Jurkat, Clone E6-1 (cell line): ENCODE data around the gene TMEFF2.
"Not testable (repeated sequence)": the region's sequence is repeated elsewhere in the genome, so short reads cannot be mapped to it uniquely, and the experiment has no call there.

Experiments
- DNase-seq: peaks from one replicate; pipeline ENCODE4 v3.0.0-alpha.2; 2011; ENCODE audit warnings: low read depth, low spot score
- H3K4me3 ChIP-seq: 2 replicates; pipeline ENCODE4 v1.5.1; 2011; ENCODE audit warnings: mild to moderate bottlenecking, low read length, control low read depth, moderate library complexity

The TMEFF2 gene

DNA sequence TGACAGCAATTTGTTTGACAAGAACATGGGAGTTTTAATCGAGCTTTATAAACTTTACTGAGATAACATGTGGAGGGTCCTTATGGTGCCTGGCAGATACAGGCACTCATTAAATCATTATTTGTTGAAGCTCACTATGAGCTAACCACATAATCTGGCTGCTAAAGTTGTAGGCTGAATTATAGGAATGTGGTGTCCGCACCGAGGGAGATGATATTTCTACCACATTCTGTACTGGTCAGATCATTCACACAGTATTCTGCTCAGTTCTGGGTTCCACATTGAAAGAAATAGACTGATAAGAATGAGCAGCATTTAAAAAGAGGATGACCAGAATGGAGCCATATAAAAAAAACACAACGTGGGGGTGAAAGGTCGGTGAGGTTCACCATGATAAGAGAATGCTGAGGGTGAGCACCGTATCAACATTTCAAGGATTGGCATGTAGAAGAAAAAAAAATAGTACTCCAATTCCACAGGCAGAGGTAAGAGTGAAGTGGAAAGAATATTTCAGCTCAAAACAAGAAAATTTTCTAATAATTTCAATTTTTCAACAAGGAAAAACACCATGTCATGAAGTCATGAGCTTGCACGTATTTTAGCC is 54.4 kb downstream of the TMEFF2 start:
- no peak for DNase-seq
- H3K4me3 ChIP-seq = no peak overlapping the region

GRCh38 chr2:192139813-192140212 is 54.9 kb downstream of the TMEFF2 start:
- no peak overlapping the region for H3K4me3 ChIP-seq
- DNase-seq = no peak

DNA sequence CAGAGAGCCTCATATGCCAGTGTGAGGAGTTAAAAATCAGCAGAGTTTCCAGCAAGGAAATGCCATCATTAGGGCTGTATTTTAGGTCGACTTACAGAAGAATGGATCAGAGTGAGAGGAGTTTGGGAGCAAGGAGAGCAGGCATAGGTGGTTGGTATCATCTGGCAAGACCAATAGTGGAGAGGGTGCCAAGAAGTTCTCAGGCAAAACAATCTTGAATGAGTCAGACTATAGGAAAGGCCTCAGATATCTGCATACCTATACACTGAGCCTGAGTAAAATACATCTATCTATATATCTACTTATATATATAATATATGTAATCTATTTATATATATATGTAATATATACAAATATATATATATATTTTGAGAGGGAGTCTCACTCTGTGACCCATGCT is 57.3 kb downstream of the TMEFF2 start:
- no peak for DNase-seq
- H3K4me3 ChIP-seq = no peak overlapping the region

GRCh38 chr2:192132604-192133003 is 62.1 kb downstream of the TMEFF2 start:
- H3K4me3 ChIP-seq, DNase-seq: not testable (repeated sequence)

DNA sequence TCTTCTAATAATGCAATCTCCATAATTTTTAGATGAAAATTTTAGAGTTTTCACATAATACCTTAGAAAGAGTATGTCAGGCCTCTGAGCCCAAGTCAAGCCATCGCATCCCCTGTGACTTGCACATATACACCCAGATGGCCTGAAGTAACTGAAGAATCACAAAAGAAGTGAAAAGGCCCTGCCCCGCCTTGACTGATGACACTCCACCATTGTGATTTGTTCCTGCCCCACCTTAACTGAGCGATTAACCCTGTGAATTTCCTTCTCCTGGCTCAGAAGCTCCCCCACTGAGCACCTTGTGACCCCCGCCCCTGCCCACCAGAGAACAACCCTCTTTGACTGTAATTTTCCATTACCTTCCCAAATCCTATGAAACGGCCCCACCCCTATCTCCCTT is 64.4 kb downstream of the TMEFF2 start:
- DNase-seq, H3K4me3 ChIP-seq: not testable (repeated sequence)

- DNase-seq = no peak
- no peak overlapping the region for H3K4me3 ChIP-seq
Observed at GRCh38 chr2:192128655-192129054, 66.1 kb downstream of the TMEFF2 start.

GRCh38 chr2:192127434-192127833 is 67.3 kb downstream of the TMEFF2 start:
- no peak overlapping the region for H3K4me3 ChIP-seq
- no peak for DNase-seq

DNA sequence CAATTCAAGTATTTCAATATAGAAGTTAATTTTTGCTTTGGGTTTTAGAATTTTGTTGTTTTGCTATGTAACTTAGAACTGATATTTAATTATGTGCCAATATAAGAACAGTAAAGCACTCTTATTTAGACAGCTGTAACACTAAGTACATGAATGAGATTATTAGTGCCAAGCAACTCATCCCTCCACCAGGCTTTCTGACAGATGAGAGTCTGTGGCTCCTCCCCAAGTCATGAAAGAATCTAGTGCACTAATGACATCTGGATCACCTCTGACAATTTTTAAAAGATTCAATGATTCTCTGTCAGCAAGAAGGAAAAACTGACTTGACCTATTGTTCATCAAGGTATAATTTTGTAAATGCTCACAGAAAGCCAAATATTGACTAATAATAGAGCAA is 67.8 kb downstream of the TMEFF2 start:
- no peak for DNase-seq

GRCh38 chr2:192126426-192126825 is 68.3 kb downstream of the TMEFF2 start:
- no peak overlapping the region for H3K4me3 ChIP-seq
- DNase-seq = no peak

More for the DNA sequence above, 67.8 kb downstream of the TMEFF2 start:
- no peak overlapping the region for H3K4me3 ChIP-seq

GRCh38 chr2:192124571-192124970 is 70.2 kb downstream of the TMEFF2 start:
- no peak for DNase-seq
- H3K4me3 ChIP-seq = no peak overlapping the region

- no peak for DNase-seq
Observed at GRCh38 chr2:192123847-192124246, 70.9 kb downstream of the TMEFF2 start.

DNA sequence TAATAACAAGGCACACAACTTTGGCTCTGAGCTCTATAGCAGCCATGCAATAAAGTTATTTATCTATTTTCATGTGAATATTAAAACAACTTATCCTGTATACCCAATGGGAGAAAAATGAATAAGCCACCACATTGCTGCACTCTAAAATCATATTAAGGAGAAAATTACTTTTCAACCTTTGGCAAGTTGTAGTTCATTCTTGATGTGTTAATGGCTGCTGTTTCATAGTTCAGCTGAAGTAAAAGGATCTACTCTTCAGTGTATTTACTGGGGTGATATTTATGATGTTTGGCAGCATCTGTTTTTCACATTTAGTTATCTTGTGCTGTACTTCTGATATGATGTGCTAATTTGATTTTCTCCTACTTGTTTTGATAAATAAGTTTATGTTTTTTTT is 71.8 kb downstream of the TMEFF2 start:
- DNase-seq = no peak
- no peak overlapping the region for H3K4me3 ChIP-seq

More at GRCh38 chr2:192123847-192124246, 70.9 kb downstream of the TMEFF2 start:
- H3K4me3 ChIP-seq = no peak overlapping the region

GRCh38 chr2:192122141-192122540 is 72.6 kb downstream of the TMEFF2 start:
- H3K4me3 ChIP-seq = no peak overlapping the region
- DNase-seq = no peak

DNA sequence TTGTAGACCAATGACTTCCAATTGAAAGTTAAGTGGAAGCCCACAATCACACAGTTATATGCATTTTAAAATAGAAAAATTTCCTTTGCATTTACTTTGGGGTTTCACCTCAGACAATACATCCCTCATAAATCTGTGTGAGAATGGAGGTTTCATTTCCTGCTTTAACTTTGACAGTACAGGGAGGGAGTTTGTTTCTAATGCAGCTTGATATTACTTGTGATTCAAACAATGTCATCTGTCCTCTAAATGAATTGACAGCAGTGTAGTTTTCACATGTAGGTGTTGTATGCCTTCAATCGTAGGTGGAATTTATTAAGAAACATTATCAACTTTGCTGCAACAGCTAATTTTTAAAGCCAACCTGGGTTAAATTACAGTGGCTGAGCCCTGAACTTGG is 75.2 kb downstream of the TMEFF2 start:
- DNase-seq = no peak
- H3K4me3 ChIP-seq = no peak overlapping the region

DNA sequence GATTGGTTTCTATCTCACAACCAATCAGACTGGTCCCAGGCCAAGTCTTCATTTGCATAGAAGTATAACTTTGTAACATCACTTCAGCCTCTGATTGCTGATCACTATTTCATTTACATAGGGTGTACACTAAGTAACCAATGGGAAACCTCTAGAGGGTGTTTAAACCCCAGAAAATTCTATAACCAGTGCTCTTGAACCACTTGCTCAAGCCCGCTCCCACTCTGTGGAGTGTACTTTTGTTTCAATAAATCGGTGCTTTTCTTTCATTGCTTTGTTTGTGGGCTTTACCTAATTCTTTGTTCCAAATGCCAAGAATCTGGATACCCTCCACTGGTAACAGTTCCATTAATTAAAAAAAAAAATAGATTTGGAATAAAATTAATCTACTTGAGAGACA is 77.0 kb downstream of the TMEFF2 start:
- H3K4me3 ChIP-seq = no peak overlapping the region
- DNase-seq = no peak

DNA sequence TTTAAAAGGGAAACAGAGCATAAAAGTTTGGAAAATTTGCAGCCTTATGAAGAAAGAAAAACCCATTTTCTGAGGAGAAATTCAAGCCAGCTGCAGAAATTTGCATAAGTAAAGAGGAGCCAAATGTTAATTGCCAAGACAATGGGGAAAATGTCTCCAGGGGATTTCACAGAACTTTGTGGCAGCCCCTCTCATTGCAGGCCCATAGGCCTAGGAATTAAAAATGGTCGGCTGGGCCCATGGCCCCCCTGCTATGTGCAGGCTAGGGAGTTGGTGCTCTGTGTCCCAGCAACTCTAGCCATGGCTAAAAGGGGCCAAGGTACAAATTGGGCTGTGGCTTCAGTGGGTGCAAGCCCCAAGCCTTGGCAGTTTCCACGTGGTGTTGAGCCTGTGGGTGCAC is 83.2 kb downstream of the TMEFF2 start:
- not testable (repeated sequence) for DNase-seq, H3K4me3 ChIP-seq

- H3K4me3 ChIP-seq = no peak overlapping the region
- DNase-seq = no peak
Observed at GRCh38 chr2:192099742-192100141, 95.0 kb downstream of the TMEFF2 start.

DNA sequence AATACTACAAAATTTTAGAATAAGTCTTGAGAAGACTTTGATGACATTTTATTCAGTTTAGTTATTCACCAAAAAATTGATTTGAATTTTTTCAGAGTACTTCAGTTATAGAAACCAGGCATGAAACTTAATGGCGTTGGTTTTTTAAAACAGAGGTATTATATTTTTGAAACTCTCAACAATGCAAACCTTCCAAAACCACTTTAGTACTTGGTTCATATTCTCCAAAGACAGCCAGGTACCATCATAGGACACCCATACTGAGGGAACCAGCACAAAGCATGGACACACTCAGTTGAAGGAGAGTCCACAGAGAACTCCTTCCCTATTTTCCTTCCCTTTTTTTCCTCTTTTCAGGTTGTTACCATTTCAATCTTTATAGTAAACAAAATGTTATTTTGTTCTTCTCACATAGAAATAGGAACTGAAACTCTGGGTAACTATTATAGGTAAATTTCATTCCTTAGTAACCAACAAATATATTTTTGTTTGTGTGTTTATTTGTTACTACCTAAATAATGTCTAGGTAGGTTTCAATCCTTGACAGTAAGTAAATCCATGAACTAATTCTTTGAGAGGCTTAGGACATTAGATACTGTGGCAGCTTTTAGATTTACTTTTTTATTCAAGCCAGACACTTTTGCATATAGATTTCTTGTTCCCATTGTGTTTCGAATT is 95.8 kb downstream of the TMEFF2 start:
- H3K4me3 ChIP-seq = no peak overlapping the region
- DNase-seq = no peak

GRCh38 chr2:192091476-192091875 is 103.3 kb downstream of the TMEFF2 start:
- no peak overlapping the region for H3K4me3 ChIP-seq
- DNase-seq = no peak

DNA sequence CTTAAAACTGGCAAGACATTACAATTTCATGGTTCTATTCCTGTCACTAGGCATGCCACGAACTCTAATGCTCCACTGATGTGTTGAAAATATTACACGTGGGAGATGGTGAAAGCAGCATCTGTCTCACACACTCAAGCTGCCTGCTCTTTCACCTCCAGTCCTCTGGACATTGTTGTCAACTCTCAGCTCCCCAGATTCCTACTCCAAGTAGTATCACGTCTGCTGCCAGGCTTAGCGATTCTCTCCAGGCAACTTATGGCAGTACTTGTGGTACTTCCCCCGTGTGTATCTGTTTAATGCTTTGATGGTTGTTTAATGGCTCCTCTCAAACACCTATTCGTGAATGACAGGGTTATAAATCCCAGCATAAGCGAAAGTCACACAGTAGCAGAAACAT is 103.8 kb downstream of the TMEFF2 start:
- no peak overlapping the region for H3K4me3 ChIP-seq
- no peak for DNase-seq

DNA sequence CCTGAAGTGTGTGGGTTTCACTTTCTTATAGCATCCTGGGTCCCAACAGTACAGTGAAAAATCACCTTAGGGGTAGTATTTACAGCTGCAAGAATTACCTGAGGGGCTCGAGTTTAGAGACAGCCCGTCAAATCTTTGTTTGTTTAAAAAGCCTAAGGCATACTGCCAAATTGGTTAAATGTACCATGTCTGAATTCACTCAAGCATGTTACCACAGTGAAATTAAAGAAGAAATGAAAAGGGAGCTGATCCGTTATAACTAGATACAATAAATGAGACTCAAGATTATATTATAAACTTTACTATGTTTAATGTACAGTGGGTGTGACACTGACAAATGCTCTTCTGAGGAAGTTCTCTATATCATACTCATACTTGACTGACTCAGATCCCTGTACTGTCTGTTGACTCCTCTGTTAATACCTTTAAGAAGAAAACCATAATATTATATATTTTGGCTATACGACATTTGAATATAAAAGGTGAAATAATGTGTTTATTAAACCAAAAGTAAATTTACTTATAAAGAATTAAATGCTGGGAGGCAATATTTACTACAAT is 107.3 kb downstream of the TMEFF2 start:
- no peak overlapping the region for H3K4me3 ChIP-seq
- no peak for DNase-seq
